ENCODE results near the gene SPOCD1.

Gene SPOCD1

GRCh38 chr1:31786366-31787060, 29.3 kb downstream of the SPOCD1 start:
- no peak for DNase-seq

- no peak for DNase-seq
Measured at GRCh38 chr1:31785947-31786290, 29.9 kb downstream of the SPOCD1 start.

GRCh38 chr1:31785020-31785946, 30.5 kb downstream of the SPOCD1 start:
- DNase-seq: no peak

- no peak for DNase-seq
Measured at GRCh38 chr1:31784356-31785019, 31.3 kb downstream of the SPOCD1 start.

- DNase-seq: no peak
Measured at GRCh38 chr1:31783846-31784245, 32.0 kb downstream of the SPOCD1 start.

- DNase-seq: no peak
Measured at GRCh38 chr1:31782421-31783410, 33.1 kb downstream of the SPOCD1 start.

GRCh38 chr1:31781756-31782371, 34.0 kb downstream of the SPOCD1 start:
- no peak for DNase-seq

- DNase-seq: no peak
Measured at GRCh38 chr1:31781138-31781755, 34.6 kb downstream of the SPOCD1 start.

- no peak for DNase-seq
Measured at GRCh38 chr1:31780632-31781031, 35.2 kb downstream of the SPOCD1 start.

GRCh38 chr1:31779687-31780086, 36.1 kb downstream of the SPOCD1 start:
- no peak for DNase-seq

- no peak for DNase-seq
Measured at GRCh38 chr1:31778763-31779488, 36.9 kb downstream of the SPOCD1 start.

GRCh38 chr1:31776516-31776915, 39.3 kb downstream of the SPOCD1 start:
- no peak for DNase-seq

GRCh38 chr1:31776032-31776431, 39.8 kb downstream of the SPOCD1 start:
- no peak for DNase-seq

GRCh38 chr1:31775210-31775999, 40.4 kb downstream of the SPOCD1 start:
- DNase-seq: no peak

GRCh38 chr1:31774495-31774894, 41.3 kb downstream of the SPOCD1 start:
- no peak for DNase-seq

- no peak for DNase-seq
Measured at GRCh38 chr1:31773861-31774260, 42.0 kb downstream of the SPOCD1 start.

- no peak for DNase-seq
Measured at GRCh38 chr1:31772669-31773248, 43.1 kb downstream of the SPOCD1 start.

- no peak for DNase-seq
Measured at GRCh38 chr1:31771891-31772668, 43.7 kb downstream of the SPOCD1 start.

Data from bone marrow (tissue), 2 donors.